Tibial artery (tissue), 4 donors: ENCODE results near the gene CDKN2C.
"Not testable (repeated sequence)": the region's sequence is repeated elsewhere in the genome, so short reads cannot be mapped to it uniquely, and the experiment has no call there.

Source experiments
- DNase-seq, 2 donors: peaks; one replicate each; pipeline ENCODE4 v3.0.0-alpha.2; 2019
- H3K27ac ChIP-seq, 2 donors: fragments of 200-600 bp; sonication (generic) in 1 of 2; 1 replicate in 1 of 2; 2 replicates in 1 of 2; pipeline ENCODE4 v1.5.1; 2018 to 2019; ENCODE audit warnings: mild to moderate bottlenecking in 1 of 2
- H3K27me3 ChIP-seq, 2 donors: fragments of 200-600 bp; sonication (generic) in 1 of 2; one replicate each; pipeline versions ENCODE4 v1.5.1 to v1.6.0; 2016 to 2019
- H3K36me3 ChIP-seq, 3 donors: fragments of 200-600 bp; sonication (generic) in 2 of 3; one replicate each; pipeline ENCODE4 v1.5.1; 2016 to 2019; ENCODE audit warnings: mild to moderate bottlenecking in 2 of 3
- H3K4me1 ChIP-seq, 4 donors: fragments of 200-600 bp; sonication (generic) in 2 of 4; 1 replicate in 3 of 4; 2 replicates in 1 of 4; pipeline ENCODE4 v1.5.1; 2016 to 2019
- H3K4me3 ChIP-seq, 2 donors: fragments of 200-600 bp; sonication (generic) in 1 of 2; 1 replicate in 1 of 2; 2 replicates in 1 of 2; pipeline ENCODE4 v1.5.1; 2018 to 2019; ENCODE audit warnings: mild to moderate bottlenecking in 2 of 2
- H3K9me3 ChIP-seq, 3 donors: fragments of 200-600 bp; sonication (generic) in 1 of 3; one replicate each; pipeline ENCODE4 v1.5.1; 2016 to 2019
- intact Hi-C: fragments of 100-400 bp; cut with DNase I; formaldehyde crosslinking; loops from one replicate; pipeline ENCODE4 v1.15.0; 2023; ENCODE audit warnings: low total_unique reads
- TF ChIP-seq, protein P1 (sequence below), 2 experiments: fragments of 200-600 bp in 1 of 2; fragments of 450-650 bp in 1 of 2; IDR thresholded peaks; one replicate each; pipeline ENCODE4 v1.5.1; 2017 to 2019; ENCODE audit warnings: antibody characterized with exemption in 2 of 2, mild to moderate bottlenecking in 1 of 2, moderate library complexity in 1 of 2

Gene CDKN2C

DNA sequence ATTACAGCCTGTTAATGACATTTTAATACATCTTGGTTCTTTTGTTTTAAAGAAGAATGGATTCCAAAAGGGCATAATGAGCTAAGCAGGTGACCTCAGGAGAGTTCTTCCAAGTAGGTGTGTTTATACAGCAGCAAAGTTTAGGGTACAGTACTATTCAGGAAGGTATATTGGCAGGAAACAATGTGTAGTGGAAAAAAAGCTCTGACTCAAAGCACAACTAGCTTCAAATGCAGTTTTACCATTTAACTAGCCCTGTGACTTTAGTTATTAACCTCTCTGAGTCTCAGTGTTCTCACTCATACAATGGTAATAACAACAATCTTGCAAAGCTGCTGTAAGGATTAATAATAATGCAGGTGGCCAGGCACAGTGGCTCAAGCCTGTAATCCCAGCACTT lies 39.9 kb upstream of the CDKN2C start:
- Histone ChIP-seq H3K27me3 (no peaks in the 10 kb centered on the region), H3K27ac (no peak overlapping the region), H3K4me1 (peaks cover 0 to 8% (median 2%) of the 10 kb centered on the region in 4 donors), H3K9me3 (peaks cover 0 to 5% (median 0%) of the 10 kb centered on the region in 3 donors), H3K4me3 (no peak overlapping the region), H3K36me3 (no peaks in the 10 kb centered on the region)
- no peak for DNase-seq
- TF ChIP-seq, protein P1, sequence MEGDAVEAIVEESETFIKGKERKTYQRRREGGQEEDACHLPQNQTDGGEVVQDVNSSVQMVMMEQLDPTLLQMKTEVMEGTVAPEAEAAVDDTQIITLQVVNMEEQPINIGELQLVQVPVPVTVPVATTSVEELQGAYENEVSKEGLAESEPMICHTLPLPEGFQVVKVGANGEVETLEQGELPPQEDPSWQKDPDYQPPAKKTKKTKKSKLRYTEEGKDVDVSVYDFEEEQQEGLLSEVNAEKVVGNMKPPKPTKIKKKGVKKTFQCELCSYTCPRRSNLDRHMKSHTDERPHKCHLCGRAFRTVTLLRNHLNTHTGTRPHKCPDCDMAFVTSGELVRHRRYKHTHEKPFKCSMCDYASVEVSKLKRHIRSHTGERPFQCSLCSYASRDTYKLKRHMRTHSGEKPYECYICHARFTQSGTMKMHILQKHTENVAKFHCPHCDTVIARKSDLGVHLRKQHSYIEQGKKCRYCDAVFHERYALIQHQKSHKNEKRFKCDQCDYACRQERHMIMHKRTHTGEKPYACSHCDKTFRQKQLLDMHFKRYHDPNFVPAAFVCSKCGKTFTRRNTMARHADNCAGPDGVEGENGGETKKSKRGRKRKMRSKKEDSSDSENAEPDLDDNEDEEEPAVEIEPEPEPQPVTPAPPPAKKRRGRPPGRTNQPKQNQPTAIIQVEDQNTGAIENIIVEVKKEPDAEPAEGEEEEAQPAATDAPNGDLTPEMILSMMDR (IDR thresholded peaks at IDR 0.05) = no peak
- intact Hi-C loops = loop anchor here (5.0 to 10.0 kb wide), 2 partner anchors 105 to 262 kb away; no protein-coding TSS in a partner anchor

DNA sequence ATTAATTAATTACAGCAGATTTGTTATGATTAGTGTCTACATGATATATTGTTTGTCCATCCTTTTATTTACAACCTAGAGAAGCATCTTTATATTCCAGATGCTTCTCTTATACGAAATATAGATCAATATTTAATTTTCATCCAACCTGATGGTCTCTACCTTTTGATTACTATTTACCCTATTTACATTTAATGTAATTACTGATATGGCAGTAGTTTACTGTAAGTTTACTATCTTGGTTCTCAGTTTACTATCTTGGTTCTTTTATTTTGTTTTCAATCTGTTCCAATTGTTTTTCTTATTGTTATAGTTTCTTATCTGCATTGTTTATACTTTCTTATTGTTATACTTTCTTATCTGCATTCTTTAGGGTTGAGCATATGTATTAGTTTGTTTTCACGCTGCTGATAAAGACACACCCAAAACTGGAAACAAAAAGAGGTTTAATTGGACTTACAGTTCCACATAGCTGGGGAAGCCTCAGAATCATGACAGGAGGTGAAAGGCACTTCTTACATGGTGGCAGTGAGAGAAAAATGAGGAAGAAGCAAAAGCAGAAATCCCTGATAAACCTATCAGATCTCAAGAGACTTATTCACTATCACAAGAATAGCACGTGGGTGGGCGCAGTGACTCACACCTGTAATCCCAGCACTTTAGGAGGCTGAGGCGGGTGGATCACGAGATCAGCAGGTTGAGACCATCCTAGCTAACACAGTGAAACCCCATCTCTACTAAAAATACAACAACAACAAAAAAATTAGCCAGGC lies 38.9 kb upstream of the CDKN2C start:
- DNase-seq = no peak
- TF ChIP-seq, protein P1 (IDR thresholded peaks at IDR 0.05) = no peak
- Histone ChIP-seq H3K9me3 (peaks cover 0 to 5% (median 0%) of the 10 kb centered on the region in 3 donors), H3K36me3 (no peaks in the 10 kb centered on the region), H3K27me3 (no peaks in the 10 kb centered on the region), H3K4me3 (no peak overlapping the region), H3K4me1 (peaks cover 0 to 8% (median 2%) of the 10 kb centered on the region in 4 donors), H3K27ac (no peak overlapping the region)
- intact Hi-C loops = loop anchor here (5.0 to 10.0 kb wide), 2 partner anchors 104 to 261 kb away; no protein-coding TSS in a partner anchor

DNA sequence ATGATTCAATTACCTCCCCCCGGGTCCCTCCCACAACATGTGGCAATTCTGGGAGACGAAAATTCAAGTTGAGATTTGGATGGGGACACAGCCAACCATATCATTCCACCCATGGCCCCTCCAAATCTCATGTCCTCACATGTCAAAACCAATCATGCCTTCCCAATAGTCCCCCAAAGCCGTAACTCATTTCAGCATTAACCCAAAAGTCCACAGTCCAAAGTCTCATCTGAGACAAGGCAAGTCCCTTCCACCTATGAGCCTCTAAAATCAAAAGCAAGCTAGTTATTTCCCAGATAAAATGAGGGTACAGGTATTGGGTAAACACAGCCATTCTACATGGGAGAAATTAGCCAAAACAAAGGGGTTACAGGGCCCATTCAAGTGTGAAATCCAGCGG lies 38.0 kb upstream of the CDKN2C start:
- H3K27ac ChIP-seq, H3K4me3 ChIP-seq, DNase-seq, H3K27me3 ChIP-seq, H3K4me1 ChIP-seq, H3K9me3 ChIP-seq, H3K36me3 ChIP-seq: not testable (repeated sequence)
- intact Hi-C loops = loop anchor here (5.0 to 10.0 kb wide), 2 partner anchors 103 to 260 kb away; no protein-coding TSS in a partner anchor

DNA sequence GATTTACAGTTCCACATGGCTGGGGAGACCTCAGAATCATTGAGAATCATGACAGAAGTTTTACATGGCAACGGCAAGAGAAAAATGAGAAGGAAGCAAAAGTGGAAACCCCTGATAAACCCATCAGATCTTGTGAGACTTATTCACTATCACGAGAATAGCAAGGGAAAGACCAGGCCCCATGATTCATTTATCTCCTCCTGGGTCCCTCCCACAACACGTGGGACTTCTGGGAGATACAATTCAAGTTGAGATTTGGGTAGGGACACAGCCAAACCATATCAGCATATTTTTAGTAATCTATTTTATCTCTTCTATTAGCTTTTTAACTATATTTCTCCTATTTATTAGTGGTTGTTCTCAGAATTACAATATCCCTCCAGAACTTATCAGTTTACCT lies 36.3 kb upstream of the CDKN2C start:
- H3K36me3 ChIP-seq, H3K4me3 ChIP-seq, H3K27me3 ChIP-seq, H3K9me3 ChIP-seq, DNase-seq, H3K4me1 ChIP-seq, H3K27ac ChIP-seq: not testable (repeated sequence)
- intact Hi-C loops = loop anchor here (5.0 to 10.0 kb wide), 2 partner anchors 101 to 259 kb away; no protein-coding TSS in a partner anchor

DNA sequence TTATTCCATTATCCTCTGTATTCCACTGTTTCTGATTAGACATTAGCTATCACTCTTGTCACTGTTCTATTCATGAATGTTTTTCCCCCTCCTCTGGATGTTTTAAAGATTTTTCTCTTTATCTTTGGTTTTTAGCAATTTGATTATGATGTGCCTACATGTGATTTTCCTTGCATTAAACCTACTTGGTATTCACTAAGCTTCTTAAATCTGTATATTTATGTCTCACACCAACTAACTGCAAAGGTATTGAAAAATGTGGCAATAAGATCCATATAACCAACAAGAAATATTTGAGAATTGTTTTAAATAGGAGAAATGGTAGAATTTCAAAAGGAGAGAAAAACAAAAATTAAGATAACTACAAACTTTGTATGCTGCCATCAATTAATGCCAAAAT lies 35.2 kb upstream of the CDKN2C start:
- peaks cover 0 to 4% (median 2%) of the 10 kb centered on the region in 4 donors for H3K4me1 ChIP-seq
- H3K9me3 ChIP-seq = no peaks in the 10 kb centered on the region
- H3K27ac ChIP-seq = no peak overlapping the region
- TF ChIP-seq, protein P1 (IDR thresholded peaks at IDR 0.05) = no peak
- no peak overlapping the region for H3K4me3 ChIP-seq
- no peaks in the 10 kb centered on the region for H3K27me3 ChIP-seq
- no peaks in the 10 kb centered on the region for H3K36me3 ChIP-seq
- intact Hi-C loops = loop anchor here (5.0 to 10.0 kb wide), 2 partner anchors 100 to 257 kb away; no protein-coding TSS in a partner anchor
- DNase-seq = no peak

DNA sequence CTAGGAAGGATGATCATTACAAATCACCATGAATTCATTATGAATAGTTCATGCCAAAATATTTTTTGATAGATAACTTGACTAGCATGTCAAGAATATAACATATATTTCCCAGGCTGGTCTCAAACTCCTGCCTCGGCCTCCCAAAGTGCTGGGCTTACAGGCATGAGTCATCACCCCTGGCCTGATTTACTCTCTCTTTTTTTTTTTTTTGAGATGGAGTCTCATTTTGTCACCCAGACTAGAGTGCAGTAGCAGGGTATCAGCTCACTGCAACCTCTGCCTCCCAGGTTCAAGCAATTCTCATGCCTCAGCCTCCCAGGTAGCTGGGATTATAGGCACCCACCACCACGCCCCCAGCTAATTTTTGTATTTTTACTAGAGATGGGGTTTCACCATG lies 34.8 kb upstream of the CDKN2C start:
- not testable (repeated sequence) for H3K27me3 ChIP-seq, H3K4me1 ChIP-seq, H3K4me3 ChIP-seq, H3K36me3 ChIP-seq, H3K27ac ChIP-seq, H3K9me3 ChIP-seq, DNase-seq
- intact Hi-C loops = loop anchor here (10.0 kb wide), 1 partner anchor 100 kb away; no protein-coding TSS in a partner anchor

DNA sequence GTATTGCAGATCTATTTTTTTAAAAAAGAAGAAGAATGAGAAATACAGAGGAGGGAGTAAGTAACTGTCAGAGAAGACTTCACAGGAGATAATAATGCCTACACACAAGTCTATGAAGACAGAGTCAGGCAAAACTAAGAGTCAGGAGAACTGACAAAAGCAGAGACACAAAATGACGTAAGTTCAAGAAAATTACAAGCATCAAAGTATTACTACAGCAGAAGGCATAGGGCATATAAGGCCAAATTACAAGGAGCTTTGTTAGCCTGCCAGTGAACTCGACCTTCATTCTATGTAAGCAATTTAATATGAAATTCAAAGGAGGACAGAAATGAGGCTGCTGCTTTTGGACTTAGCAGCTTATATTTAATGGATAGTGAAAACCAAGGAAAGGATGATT lies 33.7 kb upstream of the CDKN2C start:
- Histone ChIP-seq H3K27me3 (no peaks in the 10 kb centered on the region), H3K4me1 (peaks cover 0 to 4% (median 0%) of the 10 kb centered on the region in 4 donors), H3K4me3 (no peak overlapping the region), H3K9me3 (no peaks in the 10 kb centered on the region), H3K27ac (no peak overlapping the region), H3K36me3 (no peaks in the 10 kb centered on the region)
- DNase-seq = no peak
- intact Hi-C loops = loop anchor here (10.0 kb wide), 1 partner anchor 98 kb away; no protein-coding TSS in a partner anchor
- TF ChIP-seq, protein P1 (IDR thresholded peaks at IDR 0.05) = no peak
